WI38 (cell line): ENCODE data around the gene ELN.
"Not testable (repeated sequence)": the region's sequence is repeated elsewhere in the genome, so short reads cannot be mapped to it uniquely, and the experiment has no call there.

Source experiments
- H3K4me3 ChIP-seq: 2 replicates; pipeline ENCODE4 v1.5.1; 2011; ENCODE audit warnings: low read depth, mild to moderate bottlenecking, control low read depth, low read length
- CTCF ChIP-seq: IDR thresholded peaks from 2 replicates; pipeline ENCODE4 v1.5.1; 2012; ENCODE audit warnings: low read depth, mild to moderate bottlenecking, control low read depth, low read length

ELN gene

DNA sequence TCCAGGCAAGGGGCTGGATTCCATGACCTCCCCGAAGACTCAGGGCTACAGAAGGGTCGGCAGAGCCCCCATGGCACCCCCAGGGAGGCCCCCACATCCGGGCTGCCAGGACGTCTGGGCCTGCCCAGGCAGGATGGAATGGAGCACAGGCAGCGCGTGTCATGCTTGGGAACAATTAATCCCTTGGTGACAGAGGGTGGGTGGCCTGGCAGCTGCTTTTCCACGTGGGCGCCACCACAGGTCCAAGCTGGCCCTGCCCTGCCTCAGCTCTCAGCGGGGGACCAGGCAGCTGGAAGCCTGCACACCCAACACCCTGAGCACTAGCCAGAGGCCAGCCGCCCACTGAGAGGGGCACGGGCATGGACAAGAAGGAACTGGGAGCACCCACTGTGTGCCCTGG, 11.4 kb downstream of the ELN start:
- no peak for TF ChIP-seq CTCF
- no peak overlapping the region for H3K4me3 ChIP-seq

DNA sequence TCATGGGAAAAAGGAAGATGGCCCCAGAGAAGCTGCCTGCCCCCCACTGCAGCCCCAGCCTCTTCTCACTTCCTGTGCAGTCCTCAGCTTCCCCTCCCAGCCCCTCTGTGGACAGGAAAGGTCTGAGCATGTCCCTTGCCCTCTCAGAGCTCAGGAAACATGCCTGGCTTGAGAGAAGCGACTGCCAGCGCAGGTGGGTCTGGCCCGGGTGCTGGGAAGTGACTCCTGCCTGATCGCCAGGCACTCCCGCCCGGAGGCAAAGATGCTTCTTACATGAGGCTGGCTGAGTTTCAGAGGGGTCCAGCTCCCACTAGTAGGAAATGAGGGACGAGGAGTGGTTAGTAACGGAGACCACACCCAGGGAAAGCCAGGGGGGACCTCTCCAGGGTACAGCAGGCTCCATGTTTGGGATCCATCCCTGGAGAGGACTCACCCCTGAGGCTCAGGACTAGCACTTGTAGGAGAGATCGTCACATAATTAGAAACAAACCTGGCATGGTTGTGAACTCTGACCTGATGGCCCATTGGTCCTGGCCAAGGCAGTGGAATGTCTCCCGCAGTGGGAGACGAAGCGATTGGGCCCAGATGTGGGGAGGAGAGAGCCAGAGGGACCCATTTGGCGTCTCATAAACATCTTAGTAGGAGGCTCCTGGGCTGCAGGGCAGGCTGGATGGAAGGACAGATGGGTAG, 12.3 kb downstream of the ELN start:
- TF ChIP-seq CTCF: no peak

GRCh38 chr7:74040791-74041520, 13.0 kb downstream of the ELN start:
- no peak for TF ChIP-seq CTCF
- no peak overlapping the region for H3K4me3 ChIP-seq

More for the DNA sequence above, 12.3 kb downstream of the ELN start:
- H3K4me3 ChIP-seq: no peak overlapping the region

- no peak for TF ChIP-seq CTCF
- H3K4me3 ChIP-seq: no peak overlapping the region
Measured at GRCh38 chr7:74042746-74043522, 15.0 kb downstream of the ELN start.

GRCh38 chr7:74043523-74043951, 15.6 kb downstream of the ELN start:
- TF ChIP-seq CTCF: no peak
- no peak overlapping the region for H3K4me3 ChIP-seq

- TF ChIP-seq CTCF: no peak
- no peak overlapping the region for H3K4me3 ChIP-seq
Measured at GRCh38 chr7:74044366-74045350, 16.7 kb downstream of the ELN start.

DNA sequence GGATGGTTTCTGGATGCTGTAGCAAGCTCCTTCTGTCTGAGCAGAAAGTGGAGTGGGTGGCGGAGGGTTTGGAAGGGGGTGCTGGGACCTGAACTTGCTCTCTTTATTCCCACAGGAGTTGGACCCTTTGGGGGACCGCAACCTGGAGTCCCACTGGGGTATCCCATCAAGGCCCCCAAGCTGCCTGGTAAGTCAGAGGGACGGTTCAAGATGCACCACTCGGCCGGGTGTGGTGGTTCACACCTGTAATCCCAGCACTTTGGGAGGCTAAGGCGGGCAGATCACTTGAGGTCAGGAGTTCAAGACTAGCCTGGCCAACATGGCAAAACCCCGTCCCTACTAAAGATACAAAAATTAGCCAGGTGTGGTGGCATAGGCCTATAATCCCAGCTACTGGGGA, 18.6 kb downstream of the ELN start:
- H3K4me3 ChIP-seq: not testable (repeated sequence)
